Stimulated activated CD8-positive, alpha-beta memory T cell treated with anti-CD3 and anti-CD28 coated beads, Interleukin-4, amount 100 ng/mL, for 1 hour (primary cell): ENCODE measurements around the gene MACROD1.

Experiments used
- DNase-seq, 2 donors: peaks; one replicate each; pipeline ENCODE4 v3.0.0-alpha.2; 2020; ENCODE audit warnings: low read depth in 2 of 2, low spot score in 1 of 2

Gene MACROD1

GRCh38 chr11:64037027-64037634 is 128.8 kb downstream of the MACROD1 start:
- no peak for DNase-seq

GRCh38 chr11:64036087-64037026 is 129.6 kb downstream of the MACROD1 start:
- DNase-seq, result no peak

GRCh38 chr11:64035576-64035975 is 130.3 kb downstream of the MACROD1 start, which contains the start of gene FLRT1:
FLRT1 (plus strand) TSS chr11:64035931; CDS start chr11:64116268, 80,337 bp downstream.
- no peak for DNase-seq

- no peak for DNase-seq
Measured at GRCh38 chr11:64035081-64035524, 130.8 kb downstream of the MACROD1 start.

GRCh38 chr11:64034411-64034811 is 131.5 kb downstream of the MACROD1 start:
- DNase-seq, result no peak

- DNase-seq, result no peak
Measured at GRCh38 chr11:64032050-64032449, 133.9 kb downstream of the MACROD1 start.

GRCh38 chr11:64031001-64031400 is 134.9 kb downstream of the MACROD1 start:
- DNase-seq, result no peak

- no peak for DNase-seq
Measured at GRCh38 chr11:64029773-64030172, 136.1 kb downstream of the MACROD1 start.

GRCh38 chr11:64028398-64029115 is 137.4 kb downstream of the MACROD1 start:
- DNase-seq, result no peak

- no peak for DNase-seq
Measured at GRCh38 chr11:64027651-64028397, 138.1 kb downstream of the MACROD1 start.

- DNase-seq, result no peak
Measured at GRCh38 chr11:64026575-64027205, 139.2 kb downstream of the MACROD1 start.

GRCh38 chr11:64025205-64025604 is 140.7 kb downstream of the MACROD1 start:
- DNase-seq, result no peak

- DNase-seq, result no peak
Measured at GRCh38 chr11:64023712-64024710, 141.9 kb downstream of the MACROD1 start.

GRCh38 chr11:64022125-64022784 is 143.7 kb downstream of the MACROD1 start:
- no peak for DNase-seq

- no peak for DNase-seq
Measured at GRCh38 chr11:64021757-64022093, 144.2 kb downstream of the MACROD1 start.

GRCh38 chr11:64020976-64021756 is 144.7 kb downstream of the MACROD1 start:
- DNase-seq, result no peak

- no peak for DNase-seq
Measured at GRCh38 chr11:64019106-64020037, 146.5 kb downstream of the MACROD1 start.
